Keratinocyte (primary cell): Measurements from ENCODE around the gene IER2. TPM values are rescaled to one million over a fixed set of nuclear protein-coding genes. Genes with fewer than 3 reads are reported as not detected.

Source experiments
- DNase-seq: peaks from one replicate; pipeline ENCODE4 v3.0.0-alpha.2; 2011; ENCODE audit warnings: low read depth, missing footprints, low spot score
- FAIRE-seq: peaks from 2 replicates; lab custom pipeline; 2011; peaks lifted over from hg19 to GRCh38; lab: Jason Lieb, UNC
- H2AFZ ChIP-seq: 2 replicates; pipeline ENCODE4 v1.6.0; 2012; ENCODE audit warnings: low read length, control low read depth, inconsistent platforms; ENCODE audit not compliant: control insufficient read depth
- H3K27ac ChIP-seq: 2 replicates; pipeline ENCODE4 v1.5.1; 2011; ENCODE audit warnings: low read length; ENCODE audit not compliant: control insufficient read depth, insufficient read depth
- H3K27me3 ChIP-seq: 3 replicates; pipeline ENCODE4 v1.6.0; 2011; ENCODE audit warnings: low read length; ENCODE audit not compliant: control insufficient read depth, insufficient read depth; ENCODE audit errors: extremely low read depth
- H3K36me3 ChIP-seq, 2 experiments: 2 replicates in 1 of 2; 3 replicates in 1 of 2; pipeline ENCODE4 v1.5.1; 2011; ENCODE audit warnings: low read length in 2 of 2, mild to moderate bottlenecking in 1 of 2; ENCODE audit not compliant: control insufficient read depth in 2 of 2, insufficient read depth in 2 of 2; ENCODE audit errors: extremely low read depth in 1 of 2
- H3K4me1 ChIP-seq: 3 replicates; pipeline ENCODE4 v1.5.1; 2011; ENCODE audit warnings: low read length; ENCODE audit not compliant: control insufficient read depth, insufficient read depth; ENCODE audit errors: extremely low read depth
- H3K4me2 ChIP-seq: 3 replicates; pipeline ENCODE4 v1.6.0; 2011; ENCODE audit warnings: low read depth, low read length; ENCODE audit not compliant: control insufficient read depth, insufficient read depth; ENCODE audit errors: extremely low read depth
- H3K4me3 ChIP-seq, 3 experiments: fragments of 200-600 bp in 1 of 3; sonication (generic) in 1 of 3; 2 replicates in 2 of 3; 3 replicates in 1 of 3; pipeline ENCODE4 v1.5.1; 2011 to 2016; ENCODE audit warnings: low read length in 3 of 3, mild to moderate bottlenecking in 3 of 3, control low read depth in 2 of 3, inconsistent platforms in 1 of 3, low read depth in 1 of 3, mixed read lengths in 1 of 3, mixed run types in 1 of 3, moderate library complexity in 1 of 3; ENCODE audit not compliant: control insufficient read depth in 2 of 3, insufficient read depth in 2 of 3; ENCODE audit errors: extremely low read depth in 1 of 3
- H3K79me2 ChIP-seq: 2 replicates; pipeline ENCODE4 v1.6.0; 2012; ENCODE audit warnings: low read length; ENCODE audit not compliant: control insufficient read depth, insufficient read depth
- H3K9ac ChIP-seq: 3 replicates; pipeline ENCODE4 v1.6.0; 2011; ENCODE audit warnings: low read length; ENCODE audit not compliant: control insufficient read depth, insufficient read depth; ENCODE audit errors: extremely low read depth
- H3K9me1 ChIP-seq: 3 replicates; pipeline ENCODE4 v1.6.0; 2011; ENCODE audit warnings: low read length; ENCODE audit not compliant: control insufficient read depth, insufficient read depth; ENCODE audit errors: extremely low read depth
- H3K9me3 ChIP-seq: 2 replicates; pipeline ENCODE4 v1.5.1; 2012; ENCODE audit warnings: low read depth, low read length; ENCODE audit not compliant: control insufficient read depth
- H4K20me1 ChIP-seq: 3 replicates; pipeline ENCODE4 v1.6.0; 2011; ENCODE audit warnings: low read length; ENCODE audit not compliant: control insufficient read depth, insufficient read depth; ENCODE audit errors: extremely low read depth
- CTCF ChIP-seq, 3 experiments: IDR thresholded peaks in 1 of 3; conservative IDR thresholded peaks in 1 of 3; optimal IDR thresholded peaks in 1 of 3; 2 replicates in 2 of 3; 3 replicates in 1 of 3; pipeline versions ENCODE3 to v1.5.1; 2011; ENCODE audit warnings: low read length in 3 of 3, mild to moderate bottlenecking in 3 of 3, moderate library complexity in 2 of 3, control low read depth in 1 of 3, inconsistent platforms in 1 of 3; ENCODE audit not compliant: insufficient read depth in 2 of 3; ENCODE audit errors: extremely low read depth in 1 of 3
- EZH2 ChIP-seq: IDR thresholded peaks from one replicate; pipeline ENCODE4 v1.6.1; 2012; ENCODE audit warnings: inconsistent platforms, mild to moderate bottlenecking, low read length, moderate library complexity
- dilution Hi-C: fragments of 300-500 bp; cut with MboI; formaldehyde crosslinking; loops from one replicate; pipeline ENCODE4 v1.7.0; 2020; ENCODE audit warnings: low sequenced_read_pairs; ENCODE audit not compliant: extremely low pct_ligation_motif_present
- polyA plus RNA-seq, 5 experiments: library from polyadenylated mRNA; depleted of rRNA in 3 of 5; stranded (reverse) in 3 of 5; stranded (forward) in 1 of 5; unstranded in 1 of 5; fragments of >200 nt; gene quantifications; 1 replicate in 1 of 5; 2 replicates in 3 of 5; 3 replicates in 1 of 5; pipeline versions ENCODE4 v1.2.1 to v1.2.3, GENCODE V29; 2011 to 2012; ENCODE audit warnings: missing spikeins in 2 of 5, low read depth in 1 of 5, low replicate concordance in 1 of 5

Gene IER2
- polyA plus RNA-seq, 1 donor (not counting 4 experiments of a cell fraction or from before 2014, with no cell fraction given): 14.4 TPM

- H3K27me3 ChIP-seq: no peaks in the 10 kb centered on the region
- no peak overlapping the region for H3K27ac ChIP-seq
- no peaks in the 10 kb centered on the region for H3K4me1 ChIP-seq
- dilution Hi-C loops: no loop called here
- H3K9me3 ChIP-seq: no peaks in the 10 kb centered on the region
- H2AFZ ChIP-seq: no peak overlapping the region
- H3K4me3 ChIP-seq: no peak overlapping the region
- peaks cover 38% of the 10 kb centered on the region for H4K20me1 ChIP-seq
- DNase-seq: no peak
- FAIRE-seq: no peak
- peaks cover 4% of the 10 kb centered on the region for H3K9me1 ChIP-seq
- TF ChIP-seq CTCF (optimal IDR thresholded peaks at IDR 0.05 in 1 of 3, IDR thresholded peaks at IDR 0.05 in 1 of 3, conservative IDR thresholded peaks at IDR 0.05 in 1 of 3; ENCODE audit: extremely low read depth in 1 of 3, insufficient read depth in 2 of 3, low read length in 3 of 3) (no peak), EZH2 (no peak)
- peaks cover 92% of the 10 kb centered on the region for H3K79me2 ChIP-seq
- H3K9ac ChIP-seq: no peak overlapping the region
- H3K4me2 ChIP-seq: no peak overlapping the region
- peaks cover 16 to 17% of the 10 kb centered on the region in 2 experiments for H3K36me3 ChIP-seq
Measured at GRCh38 chr19:13127051-13127450, 23.2 kb upstream of the IER2 start.

GRCh38 chr19:13127811-13128575 lies 22.2 kb upstream of the IER2 start:
- no peaks in the 10 kb centered on the region for H3K9me3 ChIP-seq
- peaks cover 5% of the 10 kb centered on the region for H3K9me1 ChIP-seq
- FAIRE-seq: no peak
- H3K27ac ChIP-seq: no peak overlapping the region
- H3K4me3 ChIP-seq: no peak overlapping the region
- no peak for DNase-seq
- H3K36me3 ChIP-seq: peaks cover 14 to 19% of the 10 kb centered on the region in 2 experiments
- H2AFZ ChIP-seq: no peak overlapping the region
- no peaks in the 10 kb centered on the region for H3K27me3 ChIP-seq
- peaks cover 3% of the 10 kb centered on the region for H3K4me1 ChIP-seq
- H3K79me2 ChIP-seq: peaks cover 89% of the 10 kb centered on the region
- no peak overlapping the region for H3K4me2 ChIP-seq
- no peak for TF ChIP-seq CTCF (optimal IDR thresholded peaks at IDR 0.05 in 1 of 3, IDR thresholded peaks at IDR 0.05 in 1 of 3, conservative IDR thresholded peaks at IDR 0.05 in 1 of 3; ENCODE audit: extremely low read depth in 1 of 3, insufficient read depth in 2 of 3, low read length in 3 of 3)
- TF ChIP-seq EZH2: no peak
- H4K20me1 ChIP-seq: peaks cover 34% of the 10 kb centered on the region
- dilution Hi-C loops: no loop called here
- no peak overlapping the region for H3K9ac ChIP-seq
